OCI-LY7 (cell line): Measurements from ENCODE around the gene IL1RAPL1. TPM values are rescaled to one million over a fixed set of nuclear protein-coding genes. Genes with fewer than 3 reads are reported as not detected.

ENCODE experiments used
- BruUV-seq: library from RNA; stranded (reverse); fragments of 400-500 nt; replicated peaks from 2 replicates; lab custom pipeline; 2021; lab: Mats Ljungman, UMichigan
- CTCF ChIA-PET: fragments of 300-600 bp; sonication (Branson Sonifier 250); formaldehyde crosslinking; loops from one replicate; lab custom pipeline; 2022; ENCODE audit warnings: antibody characterized with exemption; ENCODE audit not compliant: unreplicated experiment; lab: Charles Lee
- POLR2A ChIA-PET: fragments of 300-600 bp; sonication (Branson Sonifier 250); formaldehyde crosslinking; loops from one replicate; lab custom pipeline; 2022; ENCODE audit warnings: antibody characterized with exemption; lab: Charles Lee
- DNase-seq: peaks from one replicate; pipeline ENCODE4 v3.0.0-alpha.2; 2015; ENCODE audit warnings: low spot score
- H2AFZ ChIP-seq: fragments of 200-600 bp; sonication (generic), shearing (Covaris generic); 2 replicates; pipeline ENCODE4 v1.6.1; 2014; ENCODE audit warnings: mild to moderate bottlenecking, antibody characterized with exemption, low read length, moderate library complexity
- H3K27ac ChIP-seq: fragments of 200-600 bp; sonication (generic); 2 replicates; pipeline ENCODE4 v1.5.1; 2014; ENCODE audit warnings: mixed run types, low read depth, mild to moderate bottlenecking, moderate library complexity, low read length, inconsistent platforms; ENCODE audit not compliant: poor library complexity, severe bottlenecking
- H3K36me3 ChIP-seq: fragments of 200-600 bp; sonication (generic); 2 replicates; pipeline ENCODE4 v1.6.1; 2014; ENCODE audit warnings: mild to moderate bottlenecking, antibody characterized with exemption, low read length, moderate library complexity, mixed read lengths; ENCODE audit not compliant: insufficient read depth
- H3K4me1 ChIP-seq: fragments of 200-600 bp; sonication (generic); 2 replicates; pipeline ENCODE4 v1.5.1; 2014; ENCODE audit warnings: mild to moderate bottlenecking, low read length; ENCODE audit not compliant: insufficient read depth, poor library complexity, severe bottlenecking
- H3K4me2 ChIP-seq: fragments of 200-600 bp; sonication (generic); 2 replicates; pipeline ENCODE4 v1.6.1; 2014; ENCODE audit warnings: mild to moderate bottlenecking, low read length
- H3K4me3 ChIP-seq: fragments of 200-600 bp; sonication (generic); 2 replicates; pipeline ENCODE4 v1.5.1; 2014; ENCODE audit warnings: mild to moderate bottlenecking, low read depth, low read length; ENCODE audit not compliant: poor library complexity, severe bottlenecking
- H3K79me2 ChIP-seq: fragments of 200-600 bp; sonication (generic); 2 replicates; pipeline ENCODE4 v1.6.1; 2016; ENCODE audit warnings: low read depth, mild to moderate bottlenecking, low read length, moderate library complexity, mixed read lengths; ENCODE audit not compliant: insufficient read depth
- H3K9me2 ChIP-seq: fragments of 200-600 bp; sonication (generic); 2 replicates; pipeline ENCODE4 v1.6.1; 2016; ENCODE audit warnings: mild to moderate bottlenecking, low read length, mixed read lengths; ENCODE audit not compliant: insufficient read depth
- H3K9me3 ChIP-seq: fragments of 200-600 bp; sonication (generic); 2 replicates; pipeline ENCODE4 v1.6.1; 2014; ENCODE audit warnings: mild to moderate bottlenecking, mixed run types, low read length, mixed read lengths
- H4K20me1 ChIP-seq: fragments of 200-600 bp; sonication (generic); 2 replicates; pipeline ENCODE4 v1.6.1; 2014; ENCODE audit warnings: mild to moderate bottlenecking, antibody characterized with exemption, low read length, moderate library complexity, mixed read lengths; ENCODE audit not compliant: insufficient read depth
- EZH2phosphoT487 ChIP-seq: fragments of 200-600 bp; sonication (generic); IDR thresholded peaks from 2 replicates; pipeline ENCODE4 v1.6.1; 2018; ENCODE audit warnings: low read depth, borderline replicate concordance, mild to moderate bottlenecking, mixed run types, antibody characterized with exemption, low read length, moderate library complexity, mixed read lengths
- intact Hi-C: fragments of 100-400 bp; cut with micrococcal nuclease; formaldehyde crosslinking; loops from one replicate; pipeline ENCODE4 v1.10.0; 2022; ENCODE audit not compliant: unreplicated experiment
- total RNA-seq, 2 experiments: library from RNA; depleted of rRNA in 1 of 2; stranded (reverse); fragments of >200 nt in 1 of 2; shearing (Covaris generic) in 1 of 2; gene quantifications; 2 replicates each; pipeline ENCODE4 v1.2.3, GENCODE V29; 2014 to 2022
- TF ChIP-seq, protein P1 (sequence below): fragments of 200-600 bp; sonication (generic); conservative IDR thresholded peaks from 2 replicates; pipeline ENCODE4 v1.5.1; 2014; ENCODE audit warnings: mild to moderate bottlenecking, antibody characterized with exemption, low read length, moderate library complexity, mixed read lengths

Gene IL1RAPL1
- total RNA-seq, 2 experiments from 2014 or later = not detected

DNA sequence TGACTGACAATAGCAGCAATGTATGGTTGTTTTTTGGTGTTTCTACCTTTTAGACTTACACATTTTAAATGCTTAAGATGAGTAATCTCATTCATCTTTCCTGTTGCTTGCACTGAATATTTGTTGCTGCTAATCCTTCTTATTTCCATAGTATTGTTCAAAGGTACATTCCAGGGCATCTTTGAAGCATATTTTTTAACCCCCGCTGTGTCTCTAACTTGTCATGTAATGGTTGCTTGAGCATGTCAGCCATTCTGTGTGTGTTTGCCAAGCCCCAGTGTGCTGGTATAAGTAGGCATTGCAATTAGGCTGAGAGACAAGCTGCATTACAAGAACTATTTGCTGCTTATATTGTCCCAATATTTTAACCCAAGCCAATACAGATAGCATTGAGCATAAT, 87.9 kb downstream of the IL1RAPL1 start:
- DNase-seq = no peak
- Histone ChIP-seq H3K9me3 (no peaks in the 10 kb centered on the region), H3K27ac (no peak overlapping the region), H3K9me2 (no peaks in the 10 kb centered on the region), H4K20me1 (no peaks in the 10 kb centered on the region), H3K79me2 (no peaks in the 10 kb centered on the region), H3K4me2 (no peak overlapping the region), H3K4me1 (no peaks in the 10 kb centered on the region), H3K36me3 (no peaks in the 10 kb centered on the region), H3K4me3 (no peak overlapping the region), H2AFZ (no peak overlapping the region)
- no TSS peak for BruUV-seq
- POLR2A ChIA-PET = no interaction called here
- TF ChIP-seq, protein P1, sequence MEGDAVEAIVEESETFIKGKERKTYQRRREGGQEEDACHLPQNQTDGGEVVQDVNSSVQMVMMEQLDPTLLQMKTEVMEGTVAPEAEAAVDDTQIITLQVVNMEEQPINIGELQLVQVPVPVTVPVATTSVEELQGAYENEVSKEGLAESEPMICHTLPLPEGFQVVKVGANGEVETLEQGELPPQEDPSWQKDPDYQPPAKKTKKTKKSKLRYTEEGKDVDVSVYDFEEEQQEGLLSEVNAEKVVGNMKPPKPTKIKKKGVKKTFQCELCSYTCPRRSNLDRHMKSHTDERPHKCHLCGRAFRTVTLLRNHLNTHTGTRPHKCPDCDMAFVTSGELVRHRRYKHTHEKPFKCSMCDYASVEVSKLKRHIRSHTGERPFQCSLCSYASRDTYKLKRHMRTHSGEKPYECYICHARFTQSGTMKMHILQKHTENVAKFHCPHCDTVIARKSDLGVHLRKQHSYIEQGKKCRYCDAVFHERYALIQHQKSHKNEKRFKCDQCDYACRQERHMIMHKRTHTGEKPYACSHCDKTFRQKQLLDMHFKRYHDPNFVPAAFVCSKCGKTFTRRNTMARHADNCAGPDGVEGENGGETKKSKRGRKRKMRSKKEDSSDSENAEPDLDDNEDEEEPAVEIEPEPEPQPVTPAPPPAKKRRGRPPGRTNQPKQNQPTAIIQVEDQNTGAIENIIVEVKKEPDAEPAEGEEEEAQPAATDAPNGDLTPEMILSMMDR = no peak
- TF ChIP-seq EZH2phosphoT487 = no peak
- intact Hi-C loops = no loop called here
- CTCF ChIA-PET = no interaction called here

DNA sequence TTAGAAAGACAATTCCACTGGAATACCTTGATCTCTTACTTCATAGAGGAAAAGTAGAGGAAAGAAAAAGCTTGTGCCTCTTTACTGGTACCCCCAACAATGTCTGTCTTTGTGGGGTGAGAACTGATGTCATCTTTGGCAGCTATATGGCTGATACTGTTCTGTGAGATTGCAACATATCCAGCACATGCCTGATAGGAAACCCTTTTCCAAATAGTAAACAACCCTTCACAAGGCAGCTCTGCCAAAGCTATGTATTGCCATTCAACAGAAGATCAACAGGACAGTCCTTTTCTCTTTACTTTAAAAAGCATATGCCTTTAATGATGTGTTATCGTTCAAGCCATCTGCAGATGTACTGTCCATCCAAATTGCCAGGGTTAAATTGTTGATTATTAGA, 105.9 kb downstream of the IL1RAPL1 start:
- no peaks in the 10 kb centered on the region for H3K9me3 ChIP-seq
- no peaks in the 10 kb centered on the region for H4K20me1 ChIP-seq
- no peak overlapping the region for H3K27ac ChIP-seq
- ChIA-PET POLR2A (no interaction called here), CTCF (no interaction called here)
- H3K79me2 ChIP-seq = no peaks in the 10 kb centered on the region
- no peaks in the 10 kb centered on the region for H3K4me1 ChIP-seq
- TF ChIP-seq, protein P1 = no peak
- no peak for TF ChIP-seq EZH2phosphoT487
- no peak overlapping the region for H3K4me2 ChIP-seq
- no peak overlapping the region for H2AFZ ChIP-seq
- no peak for DNase-seq
- intact Hi-C loops = no loop called here
- no TSS peak for BruUV-seq
- no peak overlapping the region for H3K4me3 ChIP-seq
- no peaks in the 10 kb centered on the region for H3K36me3 ChIP-seq
- no peaks in the 10 kb centered on the region for H3K9me2 ChIP-seq

DNA sequence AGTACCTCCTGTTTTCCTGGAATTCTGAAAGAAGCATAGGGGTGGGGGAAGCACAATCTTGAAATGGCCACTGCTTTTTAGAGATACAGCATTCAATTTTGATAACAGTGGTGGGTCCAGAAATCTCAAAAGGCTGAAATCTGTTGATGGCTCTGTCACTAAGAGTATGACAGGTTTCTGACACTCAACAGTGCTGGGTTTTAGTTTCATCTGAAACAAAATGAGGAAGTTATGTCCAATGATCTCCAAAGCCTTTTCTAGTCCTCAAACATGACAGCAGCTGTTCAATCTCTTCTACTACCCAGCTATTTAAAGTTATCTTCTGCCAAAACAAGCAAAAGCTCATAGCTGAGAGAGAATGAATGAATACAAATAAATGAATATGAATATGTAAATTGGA, 110.5 kb downstream of the IL1RAPL1 start:
- Histone ChIP-seq H3K4me3 (no peak overlapping the region), H3K27ac (no peak overlapping the region), H3K9me3 (no peaks in the 10 kb centered on the region), H3K4me2 (no peak overlapping the region), H4K20me1 (no peaks in the 10 kb centered on the region), H2AFZ (no peak overlapping the region), H3K36me3 (no peaks in the 10 kb centered on the region), H3K4me1 (no peaks in the 10 kb centered on the region), H3K79me2 (no peaks in the 10 kb centered on the region), H3K9me2 (no peaks in the 10 kb centered on the region)
- no peak for DNase-seq
- intact Hi-C loops = no loop called here
- CTCF ChIA-PET = no interaction called here
- POLR2A ChIA-PET = no interaction called here
- TF ChIP-seq, protein P1 = no peak
- TF ChIP-seq EZH2phosphoT487 = no peak
- no TSS peak for BruUV-seq
